CD8-positive, alpha-beta memory T cell (primary cell): Measurements from ENCODE around the gene SERPINB8. TPM values are rescaled to one million over a fixed set of nuclear protein-coding genes. Genes with fewer than 3 reads are reported as not detected.

Experiments
- CTCF ChIA-PET: fragments of 350-600 bp; sonication (Branson Sonifier 250); formaldehyde crosslinking; loops from one replicate; lab custom pipeline; 2021; ENCODE audit warnings: antibody characterized with exemption; lab: Charles Lee
- POLR2A ChIA-PET: fragments of 350-600 bp; sonication (Branson Sonifier 250); formaldehyde crosslinking; loops from one replicate; lab custom pipeline; 2021; ENCODE audit warnings: antibody characterized with exemption; lab: Charles Lee
- DNase-seq, 5 donors: peaks; one replicate each; pipeline versions ENCODE4 v3.0.0 to v3.0.0-alpha.2; 2020 to 2022; ENCODE audit warnings: mixed read lengths in 1 of 5
- H3K27ac ChIP-seq: one replicate; pipeline ENCODE4 v1.7.0; 2013; ENCODE audit warnings: low read depth, mild to moderate bottlenecking, low read length, moderate library complexity
- H3K27me3 ChIP-seq: 2 replicates; pipeline ENCODE4 v1.7.0; 2013; ENCODE audit warnings: low read length, mild to moderate bottlenecking; ENCODE audit not compliant: insufficient read depth, poor library complexity, severe bottlenecking
- H3K36me3 ChIP-seq: 2 replicates; pipeline ENCODE4 v1.7.0; 2013; ENCODE audit warnings: mild to moderate bottlenecking, low read length, moderate library complexity; ENCODE audit not compliant: insufficient read depth
- H3K4me1 ChIP-seq: 2 replicates; pipeline ENCODE4 v1.7.0; 2013; ENCODE audit warnings: mild to moderate bottlenecking, low read length, moderate library complexity; ENCODE audit not compliant: insufficient read depth
- H3K4me3 ChIP-seq: 2 replicates; pipeline ENCODE4 v1.7.0; 2013; ENCODE audit warnings: mild to moderate bottlenecking, low read length
- H3K9me3 ChIP-seq: 2 replicates; pipeline ENCODE4 v1.7.0; 2013; ENCODE audit warnings: mild to moderate bottlenecking, low read length
- H3K27ac Mint-ChIP-seq, 8 donors: one replicate each; pipeline ENCODE4 v1.8.0; 2020 to 2021; ENCODE audit warnings: mixed read lengths in 8 of 8, mild to moderate bottlenecking in 6 of 8, inconsistent platforms in 3 of 8, moderate library complexity in 3 of 8
- H3K27me3 Mint-ChIP-seq, 2 donors: one replicate each; pipeline ENCODE4 v1.8.0; 2020 to 2021; ENCODE audit warnings: mixed read lengths in 2 of 2, mild to moderate bottlenecking in 1 of 2, moderate library complexity in 1 of 2
- H3K36me3 Mint-ChIP-seq, 3 donors: one replicate each; pipeline ENCODE4 v1.8.0; 2020 to 2021; ENCODE audit warnings: mixed read lengths in 3 of 3, inconsistent platforms in 1 of 3, mild to moderate bottlenecking in 1 of 3
- H3K4me1 Mint-ChIP-seq, 3 donors: one replicate each; pipeline ENCODE4 v1.8.0; 2020 to 2021; ENCODE audit warnings: mixed read lengths in 3 of 3, inconsistent platforms in 1 of 3, mild to moderate bottlenecking in 1 of 3
- H3K4me3 Mint-ChIP-seq, 7 donors: one replicate each; pipeline ENCODE4 v1.8.0; 2020 to 2021; ENCODE audit warnings: mixed read lengths in 7 of 7, mild to moderate bottlenecking in 6 of 7, moderate library complexity in 4 of 7, inconsistent platforms in 2 of 7
- H3K9me3 Mint-ChIP-seq, 5 donors: one replicate each; pipeline ENCODE4 v1.8.0; 2020 to 2022; ENCODE audit warnings: mixed read lengths in 5 of 5, mild to moderate bottlenecking in 3 of 5, moderate library complexity in 2 of 5, inconsistent platforms in 1 of 5
- polyA plus RNA-seq: library from polyadenylated mRNA; unstranded; fragments of 300-500 nt; fragmentation: Illumina TruSeq; gene quantifications from one replicate; pipeline ENCODE4 v1.2.3, GENCODE V29; 2021
- total RNA-seq, 2 experiments: library from RNA; stranded (reverse); gene quantifications; one replicate each; pipeline ENCODE4 v1.2.3, GENCODE V29; 2021

SERPINB8 gene
- total and polyA plus RNA-seq, 3 experiments from 2014 or later = 14.9 to 17.9 (median 16.8) TPM

DNA sequence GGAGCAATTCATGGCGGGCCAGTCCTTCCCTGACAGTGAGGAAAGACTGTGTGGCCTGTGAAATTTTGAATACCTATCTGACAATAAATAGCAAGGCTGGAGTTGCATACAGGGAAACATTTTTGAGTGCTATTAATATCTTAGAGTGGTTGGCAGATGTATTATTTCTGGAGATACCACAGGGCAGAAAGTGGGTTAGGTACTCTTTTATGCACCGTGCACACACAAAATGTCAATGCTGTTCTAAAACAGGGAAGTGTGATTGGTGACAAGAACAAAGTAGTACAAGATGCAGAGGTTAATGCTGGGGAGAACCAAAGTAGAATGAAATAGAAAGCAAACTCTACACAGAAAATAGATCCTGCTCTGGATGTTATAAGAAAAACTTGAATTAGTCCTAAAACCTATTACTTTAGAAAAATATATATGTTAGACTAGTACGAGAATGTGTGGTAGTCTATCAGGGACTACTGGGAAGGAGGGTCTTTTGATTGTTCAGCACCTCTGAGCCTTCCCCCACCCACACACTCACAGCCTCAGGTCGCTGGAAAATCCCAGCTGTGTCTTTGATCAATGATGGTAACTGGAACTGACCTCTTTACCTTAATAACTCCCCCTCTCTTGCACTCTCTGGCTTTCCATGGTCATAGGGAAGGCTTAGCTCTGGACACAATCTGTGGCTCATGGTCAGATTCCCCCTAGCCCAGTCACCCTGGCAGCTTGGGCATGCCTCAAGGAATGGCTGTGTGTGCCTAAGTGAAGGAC, 58.2 kb downstream of the SERPINB8 start:
- H3K27ac Mint-ChIP-seq = no peak overlapping the region
- Histone ChIP-seq H3K27me3 (no peaks in the 10 kb centered on the region), H3K9me3 (no peaks in the 10 kb centered on the region), H3K4me1 (no peaks in the 10 kb centered on the region), H3K36me3 (no peaks in the 10 kb centered on the region), H3K27ac (no peak overlapping the region), H3K4me3 (no peak overlapping the region)
- H3K4me1 Mint-ChIP-seq = no peaks in the 10 kb centered on the region
- no peak overlapping the region for H3K4me3 Mint-ChIP-seq
- no peaks in the 10 kb centered on the region for H3K36me3 Mint-ChIP-seq
- no peak for DNase-seq
- ChIA-PET CTCF (no interaction called here), POLR2A (no interaction called here)
- no peaks in the 10 kb centered on the region for H3K9me3 Mint-ChIP-seq
- H3K27me3 Mint-ChIP-seq = peaks cover 13 to 26% of the 10 kb centered on the region in 2 donors

DNA sequence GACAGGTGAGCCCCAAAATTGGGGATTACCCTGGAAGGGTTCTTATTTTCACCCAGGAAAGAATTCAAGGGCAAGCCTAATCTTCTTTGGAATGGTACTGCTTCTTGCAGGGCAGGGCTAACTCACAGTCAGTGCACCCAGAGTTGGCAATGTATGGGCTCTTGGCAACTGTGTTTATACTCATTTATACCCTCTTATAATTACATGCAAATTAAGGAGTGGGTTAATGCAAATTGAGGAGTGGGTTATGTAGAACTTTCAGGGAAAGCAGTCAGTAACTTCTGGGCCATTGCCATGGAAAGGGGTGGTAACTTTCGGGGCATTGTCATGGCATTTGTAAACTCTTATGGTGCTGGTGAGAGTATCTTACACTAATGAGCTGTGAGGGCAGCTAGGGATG, 59.2 kb downstream of the SERPINB8 start:
- Mint-ChIP-seq H3K9me3 (no peaks in the 10 kb centered on the region), H3K4me3 (no peak overlapping the region), H3K4me1 (no peaks in the 10 kb centered on the region), H3K36me3 (no peaks in the 10 kb centered on the region), H3K27ac (no peak overlapping the region), H3K27me3 (peaks cover 13 to 26% of the 10 kb centered on the region in 2 donors)
- H3K36me3 ChIP-seq = no peaks in the 10 kb centered on the region
- POLR2A ChIA-PET = no interaction called here
- no peak for DNase-seq
- H3K9me3 ChIP-seq = no peaks in the 10 kb centered on the region
- no peak overlapping the region for H3K4me3 ChIP-seq
- CTCF ChIA-PET = no interaction called here
- H3K27me3 ChIP-seq = no peaks in the 10 kb centered on the region
- H3K27ac ChIP-seq = no peak overlapping the region
- H3K4me1 ChIP-seq = no peaks in the 10 kb centered on the region

DNA sequence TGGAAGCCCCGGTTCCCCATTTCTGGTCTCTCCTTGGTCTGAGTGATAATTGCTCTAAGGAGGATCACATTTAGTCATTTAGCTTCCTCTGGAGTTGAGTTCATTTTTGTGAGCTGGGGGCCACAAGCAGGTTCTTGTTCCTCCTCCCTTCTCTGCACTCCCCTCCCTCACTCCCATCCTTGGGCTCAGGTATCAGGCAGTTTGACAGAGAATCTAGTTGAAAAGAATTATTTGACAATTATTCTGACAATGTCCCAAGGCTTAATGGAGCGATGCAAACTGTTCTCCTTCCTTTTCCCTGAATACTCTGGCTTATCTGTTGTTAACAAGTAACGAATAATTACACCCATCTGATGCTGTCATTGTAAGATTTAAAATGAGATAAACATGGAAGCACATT, 61.5 kb downstream of the SERPINB8 start:
- Mint-ChIP-seq H3K36me3 (no peaks in the 10 kb centered on the region), H3K27ac (no peak overlapping the region), H3K27me3 (peaks cover 13 to 31% of the 10 kb centered on the region in 2 donors), H3K4me3 (no peak overlapping the region), H3K9me3 (no peaks in the 10 kb centered on the region), H3K4me1 (no peaks in the 10 kb centered on the region)
- no peaks in the 10 kb centered on the region for H3K36me3 ChIP-seq
- no peak for DNase-seq
- ChIA-PET CTCF (no interaction called here), POLR2A (no interaction called here)
- H3K9me3 ChIP-seq = no peaks in the 10 kb centered on the region
- no peak overlapping the region for H3K27ac ChIP-seq
- H3K27me3 ChIP-seq = no peaks in the 10 kb centered on the region
- no peak overlapping the region for H3K4me3 ChIP-seq
- no peaks in the 10 kb centered on the region for H3K4me1 ChIP-seq

DNA sequence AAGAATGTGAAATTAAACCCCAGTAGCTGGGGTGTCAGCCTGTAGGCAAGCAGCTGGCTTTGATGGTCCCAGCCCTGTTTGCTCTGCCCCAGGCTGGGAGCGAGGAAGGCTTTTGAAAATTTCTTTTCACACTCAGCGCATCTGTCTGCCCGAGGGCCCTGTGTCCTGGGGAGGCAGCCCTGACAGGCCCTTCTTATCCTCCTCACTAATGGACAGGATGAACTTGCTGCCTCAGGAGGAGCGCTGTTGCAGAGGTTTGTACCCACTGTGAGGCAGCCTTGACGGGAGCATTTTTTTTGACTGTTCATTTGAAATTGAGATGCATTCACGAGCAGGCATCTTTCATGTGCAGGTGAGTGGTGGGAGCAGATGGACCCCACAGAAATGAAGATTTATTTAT, 62.4 kb downstream of the SERPINB8 start:
- Mint-ChIP-seq H3K9me3 (no peaks in the 10 kb centered on the region), H3K4me1 (no peaks in the 10 kb centered on the region)

DNA sequence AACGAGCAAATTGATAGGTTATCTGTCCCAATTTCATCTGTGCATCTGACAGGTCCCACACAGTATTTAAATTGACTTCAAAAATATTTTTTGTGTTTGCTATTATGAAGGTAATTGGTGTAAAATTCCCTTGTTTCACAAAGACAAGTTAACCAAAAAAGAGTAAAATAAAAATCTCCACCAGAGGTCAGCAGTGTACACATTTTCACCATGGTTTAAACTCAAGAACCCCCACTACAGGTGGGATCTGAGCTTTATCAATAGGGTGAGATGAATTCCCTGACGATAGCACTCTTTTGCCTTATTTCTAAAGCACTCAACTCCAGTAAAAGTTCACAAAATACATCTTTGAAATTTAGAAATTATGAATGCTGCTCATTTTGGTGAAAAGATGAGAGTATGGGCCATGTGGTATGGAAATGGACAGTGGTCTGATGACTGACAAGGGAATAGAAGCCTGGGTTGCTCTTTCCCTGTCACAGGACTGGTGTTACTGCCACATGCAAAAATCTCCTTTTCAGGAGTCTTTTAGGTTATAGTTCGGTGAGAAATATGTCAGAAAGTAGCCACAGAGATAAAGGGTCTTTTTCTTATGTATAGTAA, 68.0 kb downstream of the SERPINB8 start:
- Mint-ChIP-seq H3K4me3 (no peak overlapping the region), H3K36me3 (no peaks in the 10 kb centered on the region), H3K9me3 (peaks cover 0 to 2% (median 0%) of the 10 kb centered on the region in 5 donors), H3K27me3 (peaks cover 1 to 5% of the 10 kb centered on the region in 2 donors), H3K4me1 (no peaks in the 10 kb centered on the region), H3K27ac (no peak overlapping the region)
- Histone ChIP-seq H3K27ac (no peak overlapping the region), H3K9me3 (no peaks in the 10 kb centered on the region), H3K4me3 (no peak overlapping the region), H3K36me3 (no peaks in the 10 kb centered on the region), H3K4me1 (no peaks in the 10 kb centered on the region), H3K27me3 (no peaks in the 10 kb centered on the region)
- ChIA-PET POLR2A (no interaction called here), CTCF (no interaction called here)
- DNase-seq = peak in 1 of 5 donors; percentile 10

More for the DNA sequence above, 62.4 kb downstream of the SERPINB8 start:
- CTCF ChIA-PET = no interaction called here
- Histone ChIP-seq H3K4me3 (no peak overlapping the region), H3K36me3 (no peaks in the 10 kb centered on the region), H3K27me3 (no peaks in the 10 kb centered on the region), H3K4me1 (no peaks in the 10 kb centered on the region), H3K27ac (no peak overlapping the region), H3K9me3 (no peaks in the 10 kb centered on the region)
- no peaks in the 10 kb centered on the region for H3K36me3 Mint-ChIP-seq
- POLR2A ChIA-PET = no interaction called here
- H3K27me3 Mint-ChIP-seq = peaks cover 10 to 28% of the 10 kb centered on the region in 2 donors
- no peak overlapping the region for H3K27ac Mint-ChIP-seq
- H3K4me3 Mint-ChIP-seq = no peak overlapping the region
- DNase-seq = no peak

Other genes starting within 250 kb of the SERPINB8 start
- gene SERPINB7, start 194.7 kb upstream of the SERPINB8 start, total RNA-seq = not detected
- gene SERPINB7, start 194.7 kb upstream of the SERPINB8 start, polyA plus RNA-seq = not detected
- gene SERPINB2, start 82.4 kb upstream of the SERPINB8 start, total RNA-seq = 1 to 10 TPM; 1.2 to 1.7 TPM
- not detected for gene SERPINB2, start 82.4 kb upstream of the SERPINB8 start, polyA plus RNA-seq
- not detected for gene SERPINB10, start 62.1 kb upstream of the SERPINB8 start, total RNA-seq
- not detected for gene SERPINB10, start 62.1 kb upstream of the SERPINB8 start, polyA plus RNA-seq
- 10 to 100 TPM in 1 of 2 experiments, 1 to 10 TPM in 1; 9.8 to 11.4 TPM for gene HMSD, start 20.8 kb upstream of the SERPINB8 start, total RNA-seq
- not detected for gene HMSD, start 20.8 kb upstream of the SERPINB8 start, polyA plus RNA-seq
- gene LINC00305, start 179.0 kb downstream of the SERPINB8 start, total RNA-seq = not detected
- not detected for gene LINC00305, start 179.0 kb downstream of the SERPINB8 start, polyA plus RNA-seq